Thyroid gland (tissue), 4 donors: ENCODE results near the gene SDHAF2. TPM values are rescaled to one million over a fixed set of nuclear protein-coding genes. Genes with fewer than 3 reads are reported as not detected.

Source experiments
- DNase-seq, 2 donors: peaks; one replicate each; pipeline ENCODE4 v3.0.0-alpha.2; 2019
- H3K27ac ChIP-seq, 3 donors: fragments of 200-600 bp; sonication (generic); 1 replicate in 2 of 3; 2 replicates in 1 of 3; pipeline ENCODE4 v1.5.1; 2016 to 2019; ENCODE audit warnings: mild to moderate bottlenecking in 1 of 3, moderate library complexity in 1 of 3
- H3K27me3 ChIP-seq: fragments of 200-600 bp; sonication (generic); one replicate; pipeline ENCODE4 v1.5.1; 2019
- H3K36me3 ChIP-seq, 2 donors: fragments of 200-600 bp; sonication (generic); one replicate each; pipeline ENCODE4 v1.5.1; 2016 to 2019
- H3K4me1 ChIP-seq, 2 donors: fragments of 200-600 bp; sonication (generic); one replicate each; pipeline ENCODE4 v1.5.1; 2017 to 2019
- H3K4me3 ChIP-seq, 3 donors: fragments of 200-600 bp; sonication (generic); replicated peaks in 1 of 3; 1 replicate in 2 of 3; 2 replicates in 1 of 3; pipeline ENCODE4 v1.5.1; 2016; ENCODE audit warnings: mild to moderate bottlenecking in 1 of 3
- H3K9me3 ChIP-seq: fragments of 200-600 bp; sonication (generic); one replicate; pipeline ENCODE4 v1.5.1; 2017
- POLR2A ChIP-seq, 2 donors: fragments of 450-650 bp; IDR thresholded peaks; one replicate each; pipeline ENCODE4 v1.6.1; 2017; ENCODE audit warnings: antibody characterized with exemption in 2 of 2, mild to moderate bottlenecking in 2 of 2, moderate library complexity in 1 of 2
- WGBS, 2 donors: methylation state at CpG; one replicate each; pipeline ENCODE4 v1.1.5; 2017; 5-methylcytosine and 5-hydroxymethylcytosine counted together
- intact Hi-C: fragments of 100-400 bp; cut with DNase I; formaldehyde crosslinking; loops from one replicate; pipeline ENCODE4 v1.15.1; 2023
- total RNA-seq, 4 donors: library from RNA; depleted of rRNA; stranded (reverse); fragments of >200 nt; gene quantifications; one replicate each; pipeline ENCODE4 v1.2.3, GENCODE V29; 2016
- TF ChIP-seq, protein P1 (sequence below), 6 experiments: fragments of 200-600 bp in 3 of 6; fragments of 450-650 bp in 3 of 6; sonication (generic) in 3 of 6; IDR thresholded peaks; one replicate each; pipeline ENCODE4 v1.5.1; 2016 to 2019; ENCODE audit warnings: antibody characterized with exemption in 6 of 6, mild to moderate bottlenecking in 2 of 6, inconsistent platforms in 1 of 6, moderate library complexity in 1 of 6

The SDHAF2 gene
- total RNA-seq, 4 donors from 2014 or later = 41.0 to 74.3 (median 44.0) TPM

DNA sequence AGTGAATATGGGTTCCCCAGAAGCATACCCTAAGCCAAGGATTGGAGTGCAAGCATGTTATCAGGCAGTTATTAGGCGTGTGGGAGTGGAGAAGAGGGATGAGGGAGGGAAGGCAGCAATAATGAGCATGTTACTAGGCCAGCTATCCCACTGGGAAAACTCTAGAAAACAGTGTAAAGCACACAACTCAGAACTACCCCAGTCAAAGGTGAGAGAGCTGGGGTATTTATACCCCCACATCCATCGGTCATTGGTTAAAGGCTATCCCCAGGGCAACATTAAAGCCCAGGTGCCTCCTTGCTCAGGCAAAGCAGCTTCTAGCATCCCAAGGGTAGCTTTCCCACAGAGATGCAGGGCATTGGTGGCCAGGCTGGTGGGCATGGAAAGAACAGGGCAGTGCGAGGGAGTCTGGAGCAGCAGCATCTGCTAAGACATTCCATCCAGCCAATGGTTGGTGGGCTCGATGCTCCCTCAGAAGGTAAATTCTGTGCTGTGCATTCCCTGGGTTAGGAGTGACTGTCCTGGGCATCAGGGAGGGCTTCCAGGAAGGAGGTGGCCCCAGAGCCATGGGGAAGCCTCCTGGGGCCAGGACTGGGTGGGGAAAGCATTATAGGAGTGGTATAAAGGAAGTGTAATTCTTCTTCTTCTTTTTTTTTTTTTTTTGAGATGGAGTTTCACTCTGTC is 57.6 kb downstream of the SDHAF2 start:
- H3K4me1 ChIP-seq = peaks cover 13 to 25% of the 10 kb centered on the region in 2 donors
- H3K9me3 ChIP-seq = no peaks in the 10 kb centered on the region
- no peak overlapping the region for H3K4me3 ChIP-seq
- DNase-seq = no peak
- H3K27me3 ChIP-seq = no peaks in the 10 kb centered on the region
- TF ChIP-seq, protein P1, sequence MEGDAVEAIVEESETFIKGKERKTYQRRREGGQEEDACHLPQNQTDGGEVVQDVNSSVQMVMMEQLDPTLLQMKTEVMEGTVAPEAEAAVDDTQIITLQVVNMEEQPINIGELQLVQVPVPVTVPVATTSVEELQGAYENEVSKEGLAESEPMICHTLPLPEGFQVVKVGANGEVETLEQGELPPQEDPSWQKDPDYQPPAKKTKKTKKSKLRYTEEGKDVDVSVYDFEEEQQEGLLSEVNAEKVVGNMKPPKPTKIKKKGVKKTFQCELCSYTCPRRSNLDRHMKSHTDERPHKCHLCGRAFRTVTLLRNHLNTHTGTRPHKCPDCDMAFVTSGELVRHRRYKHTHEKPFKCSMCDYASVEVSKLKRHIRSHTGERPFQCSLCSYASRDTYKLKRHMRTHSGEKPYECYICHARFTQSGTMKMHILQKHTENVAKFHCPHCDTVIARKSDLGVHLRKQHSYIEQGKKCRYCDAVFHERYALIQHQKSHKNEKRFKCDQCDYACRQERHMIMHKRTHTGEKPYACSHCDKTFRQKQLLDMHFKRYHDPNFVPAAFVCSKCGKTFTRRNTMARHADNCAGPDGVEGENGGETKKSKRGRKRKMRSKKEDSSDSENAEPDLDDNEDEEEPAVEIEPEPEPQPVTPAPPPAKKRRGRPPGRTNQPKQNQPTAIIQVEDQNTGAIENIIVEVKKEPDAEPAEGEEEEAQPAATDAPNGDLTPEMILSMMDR (IDR thresholded peaks at IDR 0.05) = no peak
- no peak for TF ChIP-seq POLR2A (IDR thresholded peaks at IDR 0.05)
- no peaks in the 10 kb centered on the region for H3K36me3 ChIP-seq
- intact Hi-C loops = no loop called here
- 92 to 97% methylated on average over 3 to 4 of the region's 4 CpGs for WGBS, 2 donors
- no peak overlapping the region for H3K27ac ChIP-seq

DNA sequence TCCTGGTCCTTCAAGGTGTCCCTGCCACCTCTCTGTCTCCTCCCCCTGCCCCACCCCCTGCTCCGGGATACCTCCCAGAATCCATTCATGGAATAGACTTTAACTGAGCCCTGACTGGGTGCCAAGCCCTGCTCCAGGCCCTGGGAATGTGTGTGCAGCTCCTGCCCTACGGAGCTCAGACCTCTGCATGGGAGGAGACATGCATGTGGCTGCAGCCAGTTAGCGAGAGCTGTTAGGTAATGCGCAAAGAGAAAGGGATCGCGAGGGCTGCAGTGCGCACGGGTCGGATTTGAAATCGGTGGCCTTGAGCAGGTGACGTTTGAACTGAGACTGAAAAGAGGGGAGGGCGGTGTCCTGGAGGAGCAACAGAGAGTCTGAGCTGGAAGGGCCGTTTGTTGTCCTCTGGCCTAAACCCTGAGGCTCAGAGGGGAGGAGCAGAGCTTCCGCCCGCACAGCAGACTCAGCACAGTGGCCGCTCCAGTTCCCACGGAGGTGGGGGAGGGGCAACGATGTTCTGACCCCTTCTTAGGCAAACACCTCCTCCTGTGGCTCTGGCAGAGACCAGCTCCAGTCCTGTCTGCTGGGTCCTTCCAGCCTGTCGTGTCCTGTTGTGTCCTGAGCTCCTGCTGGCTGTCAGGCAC is 58.8 kb downstream of the SDHAF2 start:
- DNase-seq = peak; percentile 80 to 90
- Histone ChIP-seq H3K4me3 (no peak overlapping the region), H3K27me3 (no peaks in the 10 kb centered on the region), H3K36me3 (no peaks in the 10 kb centered on the region), H3K9me3 (no peaks in the 10 kb centered on the region), H3K27ac (peak overlapping the region in 2 of 3 donors; percentile 37 to 45), H3K4me1 (peaks cover 13 to 25% of the 10 kb centered on the region in 2 donors)
- WGBS, 2 donors = 26 to 37% methylated on average over 18 to 19 of the region's 19 CpGs
- intact Hi-C loops = no loop called here
- TF ChIP-seq POLR2A (IDR thresholded peaks at IDR 0.05) = peak in 1 of 2 donors; percentile 13
- TF ChIP-seq, protein P1 (IDR thresholded peaks at IDR 0.05) = no peak

DNA sequence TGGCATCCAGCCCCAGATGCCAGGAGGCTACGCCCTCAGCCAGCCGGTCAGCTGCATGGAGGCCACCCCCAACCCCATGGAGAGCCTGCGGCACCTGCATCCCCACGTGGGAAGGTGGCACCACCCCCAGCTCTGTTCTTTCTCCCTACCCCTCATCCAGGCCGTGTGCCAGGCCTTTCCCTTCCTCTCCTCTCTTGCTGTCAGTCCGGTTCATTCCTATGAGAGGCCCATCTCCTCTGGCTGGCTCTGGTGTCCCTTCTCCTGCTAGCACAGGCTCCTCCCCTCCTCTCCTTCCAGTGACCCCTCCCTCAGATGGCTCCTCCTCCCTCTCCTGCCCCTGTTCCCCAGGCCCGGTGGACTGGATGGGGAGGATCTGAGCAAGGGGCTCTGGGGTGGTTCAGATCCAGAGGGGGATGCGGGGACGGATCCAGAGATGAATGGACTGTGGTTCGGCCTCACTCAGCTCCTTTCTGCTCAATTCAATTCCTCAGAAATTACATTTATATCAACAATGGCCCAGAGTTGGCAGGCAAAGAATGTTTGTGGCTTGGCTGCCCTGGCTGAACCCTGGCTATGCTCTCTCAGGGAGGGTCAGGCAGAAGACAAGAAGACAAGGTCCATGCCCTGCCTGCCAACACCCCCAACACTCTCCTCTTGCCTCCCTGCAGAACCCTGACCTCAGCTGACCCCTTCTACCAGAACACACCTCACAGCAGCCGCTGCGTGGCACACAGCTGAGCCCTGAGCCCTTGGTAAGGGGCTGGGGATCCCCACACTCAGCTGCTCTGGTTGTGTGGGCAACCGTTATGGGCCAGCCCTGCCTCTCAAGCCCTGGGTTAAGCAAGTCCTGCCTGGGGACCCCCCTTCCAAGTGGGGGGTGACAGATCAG is 60.2 kb downstream of the SDHAF2 start:
- Histone ChIP-seq H3K9me3 (no peaks in the 10 kb centered on the region), H3K4me1 (peaks cover 13 to 25% of the 10 kb centered on the region in 2 donors), H3K36me3 (no peaks in the 10 kb centered on the region), H3K27me3 (no peaks in the 10 kb centered on the region), H3K27ac (peak overlapping the region; percentile 26 to 45 (median 28)), H3K4me3 (no peak overlapping the region)
- peak; percentile 37 to 38 for DNase-seq
- 52 to 58% methylated on average over 10 to 13 of the region's 13 CpGs for WGBS, 2 donors
- TF ChIP-seq POLR2A (IDR thresholded peaks at IDR 0.05) = no peak
- TF ChIP-seq, protein P1 (IDR thresholded peaks at IDR 0.05) = no peak
- intact Hi-C loops = no loop called here

DNA sequence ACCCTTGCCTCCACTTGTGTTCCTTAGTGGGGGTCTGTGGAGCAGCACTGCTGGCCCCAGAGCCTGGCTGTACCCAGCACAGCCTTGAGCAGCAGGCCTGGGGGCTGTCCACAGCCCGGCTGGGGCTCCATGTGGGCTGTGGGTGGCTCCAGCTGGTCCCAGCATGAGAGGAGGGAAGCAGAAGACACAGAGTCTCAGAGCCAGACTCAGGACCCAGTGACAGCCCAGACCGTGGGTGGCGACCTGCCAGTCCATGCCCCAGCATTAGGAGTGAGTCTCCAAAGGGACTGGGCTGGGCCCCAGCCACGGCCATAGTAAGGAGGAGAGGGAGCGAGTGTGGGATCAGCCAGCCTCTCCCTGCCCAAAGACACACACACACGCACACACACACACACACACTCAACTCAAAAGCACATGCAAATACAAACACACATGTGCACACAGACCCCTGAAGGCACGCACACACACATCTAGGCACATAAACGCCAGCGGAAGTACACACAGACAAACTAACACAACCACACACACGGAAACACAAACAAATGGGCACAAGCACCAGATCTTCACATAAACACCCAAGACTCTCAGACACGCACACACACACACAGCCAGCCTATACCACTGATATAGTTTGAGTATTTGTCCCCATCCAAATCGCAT is 61.9 kb downstream of the SDHAF2 start:
- TF ChIP-seq, protein P1 (IDR thresholded peaks at IDR 0.05) = no peak
- TF ChIP-seq POLR2A (IDR thresholded peaks at IDR 0.05) = no peak
- intact Hi-C loops = no loop called here
- DNase-seq = no peak
- Histone ChIP-seq H3K4me1 (peaks cover 13 to 25% of the 10 kb centered on the region in 2 donors), H3K36me3 (no peaks in the 10 kb centered on the region), H3K27ac (no peak overlapping the region), H3K9me3 (no peaks in the 10 kb centered on the region), H3K4me3 (no peak overlapping the region), H3K27me3 (no peaks in the 10 kb centered on the region)
- WGBS, 2 donors = 90% methylated on average over 9 to 12 of the region's 12 CpGs
